C4-2B (cell line): ENCODE results near the gene POLG2.

Source experiments
- CTCF ChIP-seq: fragments of 450-650 bp; conservative IDR thresholded peaks from 2 replicates; pipeline ENCODE4 v1.5.1; 2017; ENCODE audit warnings: mild to moderate bottlenecking
- ZFX ChIP-seq: fragments of 450-650 bp; IDR thresholded peaks from 2 replicates; pipeline ENCODE4 v1.6.1; 2017

- TF ChIP-seq CTCF (no peak), ZFX (no peak)
Observed at GRCh38 chr17:64536913-64537312, 40.1 kb upstream of the POLG2 start.
